Sigmoid colon (tissue), 4 donors: Measurements from ENCODE around the gene TXNDC2.

ENCODE experiments used
- CTCF ChIP-seq, 4 experiments: fragments of 450-650 bp in 3 of 4; fragments of 200-600 bp in 1 of 4; IDR thresholded peaks; one replicate each; pipeline ENCODE4 v1.5.1; 2016 to 2019; ENCODE audit warnings: antibody characterized with exemption in 4 of 4, mild to moderate bottlenecking in 3 of 4, moderate library complexity in 2 of 4
- POLR2A ChIP-seq, 2 donors: fragments of 450-650 bp; IDR thresholded peaks; one replicate each; pipeline ENCODE4 v1.6.1; 2016; ENCODE audit warnings: antibody characterized with exemption in 2 of 2, mild to moderate bottlenecking in 2 of 2, moderate library complexity in 2 of 2
- POLR2AphosphoS5 ChIP-seq, 4 donors: sonication (generic); formaldehyde crosslinking; IDR thresholded peaks; one replicate each; pipeline ENCODE4 v1.6.1; 2017; ENCODE audit warnings: antibody characterized with exemption in 4 of 4

- no peak for TF ChIP-seq CTCF (IDR thresholded peaks at IDR 0.05)
- TF ChIP-seq POLR2AphosphoS5 (IDR thresholded peaks at IDR 0.05), result no peak
- no peak for TF ChIP-seq POLR2A (IDR thresholded peaks at IDR 0.05)
Measured at GRCh38 chr18:9863282-9863681, 22.5 kb upstream of the TXNDC2 start.
